Heart left ventricle (tissue), 16 donors: ENCODE data around the gene TTLL12. TPM values are rescaled to one million over a fixed set of nuclear protein-coding genes. Genes with fewer than 3 reads are reported as not detected.

Experiments used
- ATAC-seq, 4 donors: fragments of 200-7000 bp; cut with Tn5 transposase; one replicate each; pipeline ENCODE4 v1.9.1; 2020 to 2022; ENCODE audit warnings: moderate library complexity in 4 of 4, mild to moderate bottlenecking in 3 of 4, moderate number of reproducible peaks in 1 of 4
- DNase-seq, 5 donors: peaks; one replicate each; pipeline ENCODE4 v3.0.0-alpha.2; 2020
- H3K27ac ChIP-seq, 12 donors: fragments of 200-600 bp; sonication (generic) in 4 of 12; one replicate each; pipeline versions ENCODE4 v1.5.0 to v1.8.0; 2016 to 2022; ENCODE audit warnings: mild to moderate bottlenecking in 2 of 12
- H3K27me3 ChIP-seq, 9 donors: fragments of 200-600 bp; sonication (generic) in 2 of 9; one replicate each; pipeline versions ENCODE4 v1.5.1 to v1.8.0; 2016 to 2022; ENCODE audit warnings: mild to moderate bottlenecking in 3 of 9
- H3K36me3 ChIP-seq, 9 donors: fragments of 200-600 bp; sonication (generic) in 2 of 9; one replicate each; pipeline versions ENCODE4 v1.5.0 to v1.8.0; 2018 to 2022; ENCODE audit warnings: mild to moderate bottlenecking in 2 of 9
- H3K4me1 ChIP-seq, 12 donors: fragments of 200-600 bp; sonication (generic) in 4 of 12; one replicate each; pipeline versions ENCODE4 v1.5.0 to v1.8.0; 2016 to 2022; ENCODE audit warnings: mild to moderate bottlenecking in 3 of 12
- H3K4me3 ChIP-seq, 12 donors: fragments of 200-600 bp; sonication (generic) in 4 of 12; one replicate each; pipeline versions ENCODE4 v1.5.0 to v1.8.0; 2017 to 2022; ENCODE audit warnings: mild to moderate bottlenecking in 9 of 12, moderate library complexity in 4 of 12
- H3K9me3 ChIP-seq, 12 donors: fragments of 200-600 bp; sonication (generic) in 4 of 12; one replicate each; pipeline versions ENCODE4 v1.5.0 to v1.8.0; 2016 to 2022; ENCODE audit warnings: mild to moderate bottlenecking in 1 of 12
- POLR2A ChIP-seq, 2 donors: fragments of 450-650 bp; IDR thresholded peaks; one replicate each; pipeline ENCODE4 v1.6.1; 2017; ENCODE audit warnings: antibody characterized with exemption in 2 of 2, mild to moderate bottlenecking in 2 of 2, moderate library complexity in 2 of 2
- WGBS, 4 donors: extraction: QIAGEN DNeasy Blood & Tissue Kit in 2 of 4; methylation state at CpG; one replicate each; pipeline versions ENCODE4 v1.1.5 to v1.1.7; 2013 to 2018; 5-methylcytosine and 5-hydroxymethylcytosine counted together
- intact Hi-C, 10 donors: fragments of 100-400 bp; cut with DNase I; formaldehyde crosslinking; loops; one replicate each; pipeline versions ENCODE4 v1.11.1 to v1.14.2; 2022
- polyA plus RNA-seq, 2 donors: library from polyadenylated mRNA; stranded (reverse); fragments of 200-250 nt; gene quantifications; one replicate each; pipeline ENCODE4 v1.2.3, GENCODE V29; 2013
- total RNA-seq, 9 donors: library from RNA; depleted of rRNA in 2 of 9; stranded (reverse); fragments of >200 nt in 2 of 9; fragmentation: NEBNext Ultra II Directional in 3 of 9; extraction: Animal tissue kit (Norgen Biotek cat#: 25700) in 3 of 9; gene quantifications; one replicate each; pipeline versions ENCODE4 v1.1.0 to v1.2.4, GENCODE V29; 2016 to 2023
- TF ChIP-seq, protein P1 (sequence below), 12 donors: fragments of 200-600 bp; sonication (generic) in 4 of 12; IDR thresholded peaks; one replicate each; pipeline versions ENCODE4 v1.5.0 to v1.8.0; 2018 to 2022; ENCODE audit warnings: antibody characterized with exemption in 12 of 12, mild to moderate bottlenecking in 5 of 12
- donor health status: ischemic (EF 13 %, LVEDD 7.1; RV severe dilation, severe dysfunction).
- donor health status: healthy with polysubstance abuse.
- donor health status: DM: no; HTN: yes; CAD: no.
- donor health status: DM: no; HTN: no; CAD: no.
- donor health status: ischemic (EF 25% LVEDD 6.9; RV normal size, moderate dysfunction).
- donor health status: ischemic (EF 25% LVEDD 5.7; RV mildly dilated, moderate dysfunction).
- donor health status: healthy.
- donor health status: DM: yes; HTN: yes; CAD: no.
- donor health status: ischemic (EF 35%, LVEDD 5.7; RV mildly dilated, moderate dysfunction).
- donor health status: nonischemic (EF 11% LVEDD 7.7; RV severe dilation, severe dysfunction).
- donor health status: DM: yes; HTN: yes; CAD: no.
- donor health status: PGD.
- donor health status: ischemic (EF 29% LVEDD 5.4; RV normal size, mild dysfunction).
- donor health status: nonischemic (EF 23%, LVEDD 6.1; RV moderate dilation, normal function).

The TTLL12 gene
- total and polyA plus RNA-seq, 11 donors: 8.0 to 29.0 (median 11.9) TPM

DNA sequence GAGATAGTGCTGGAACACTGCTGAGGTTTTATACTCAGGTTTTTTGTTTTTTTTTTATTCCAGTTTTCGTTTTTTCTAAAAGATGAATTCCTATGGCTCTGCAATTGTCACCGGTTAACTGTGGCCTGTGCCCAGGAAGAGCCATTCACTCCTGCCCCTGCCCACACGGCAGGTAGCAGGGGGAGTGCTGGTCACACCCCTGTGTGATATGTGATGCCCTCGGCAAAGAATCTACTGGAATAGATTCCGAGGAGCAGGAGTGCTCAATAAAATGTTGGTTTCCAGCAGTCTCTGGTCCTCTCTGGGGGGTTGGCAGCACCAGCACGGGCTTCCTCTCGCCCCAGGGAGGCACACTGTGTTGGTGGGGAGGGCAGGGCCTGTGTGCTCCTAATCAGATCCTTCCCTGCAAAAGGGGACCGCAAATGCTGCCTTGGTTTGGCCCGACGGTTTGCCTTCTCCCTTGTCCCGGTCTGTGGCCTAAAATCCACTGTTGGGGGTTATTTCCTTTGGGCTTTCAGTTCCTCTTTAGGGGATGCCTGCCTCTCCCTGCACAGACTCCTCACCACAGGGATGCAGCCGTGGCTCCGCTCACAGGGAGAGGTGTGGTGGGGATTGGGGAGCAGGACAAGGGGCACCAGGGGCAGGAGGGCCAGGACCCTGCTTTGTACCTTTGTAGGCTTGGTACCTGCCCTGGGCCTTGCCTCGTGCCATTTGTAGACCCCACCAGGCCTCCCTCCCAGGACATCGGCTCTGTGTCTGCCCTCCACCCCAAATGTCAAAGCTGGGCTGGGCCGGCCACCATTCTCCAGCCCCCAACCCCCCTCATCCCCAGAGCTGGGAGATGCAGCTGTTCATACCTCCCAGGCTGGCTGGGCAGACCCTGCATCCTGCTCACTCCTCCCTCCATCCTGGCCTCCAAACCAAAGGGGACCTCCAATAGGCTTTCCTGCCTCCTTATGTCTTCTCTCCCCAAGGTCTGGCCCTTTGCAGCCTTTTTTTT, 57.2 kb downstream of the TTLL12 start:
- Histone ChIP-seq H3K36me3 (peaks cover 0 to 33% (median 15%) of the 10 kb centered on the region in 9 donors), H3K4me1 (peaks cover 0 to 21% (median 9%) of the 10 kb centered on the region in 12 donors), H3K27me3 (no peaks in the 10 kb centered on the region), H3K4me3 (no peak overlapping the region), H3K27ac (no peak overlapping the region), H3K9me3 (no peaks in the 10 kb centered on the region)
- no peak for DNase-seq
- ATAC-seq: no peak
- TF ChIP-seq, protein P1, sequence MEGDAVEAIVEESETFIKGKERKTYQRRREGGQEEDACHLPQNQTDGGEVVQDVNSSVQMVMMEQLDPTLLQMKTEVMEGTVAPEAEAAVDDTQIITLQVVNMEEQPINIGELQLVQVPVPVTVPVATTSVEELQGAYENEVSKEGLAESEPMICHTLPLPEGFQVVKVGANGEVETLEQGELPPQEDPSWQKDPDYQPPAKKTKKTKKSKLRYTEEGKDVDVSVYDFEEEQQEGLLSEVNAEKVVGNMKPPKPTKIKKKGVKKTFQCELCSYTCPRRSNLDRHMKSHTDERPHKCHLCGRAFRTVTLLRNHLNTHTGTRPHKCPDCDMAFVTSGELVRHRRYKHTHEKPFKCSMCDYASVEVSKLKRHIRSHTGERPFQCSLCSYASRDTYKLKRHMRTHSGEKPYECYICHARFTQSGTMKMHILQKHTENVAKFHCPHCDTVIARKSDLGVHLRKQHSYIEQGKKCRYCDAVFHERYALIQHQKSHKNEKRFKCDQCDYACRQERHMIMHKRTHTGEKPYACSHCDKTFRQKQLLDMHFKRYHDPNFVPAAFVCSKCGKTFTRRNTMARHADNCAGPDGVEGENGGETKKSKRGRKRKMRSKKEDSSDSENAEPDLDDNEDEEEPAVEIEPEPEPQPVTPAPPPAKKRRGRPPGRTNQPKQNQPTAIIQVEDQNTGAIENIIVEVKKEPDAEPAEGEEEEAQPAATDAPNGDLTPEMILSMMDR (IDR thresholded peaks at IDR 0.05): no peak
- TF ChIP-seq POLR2A (IDR thresholded peaks at IDR 0.05): no peak
- 74 to 83% (median 75%) methylated on average over 16 of the region's 16 CpGs for WGBS, 4 donors
- intact Hi-C loops: loop anchor here in 1 of 10 donors (10.0 kb wide), 1 partner anchor 55 kb away; no protein-coding TSS in a partner anchor

GRCh38 chr22:43128928-43129424, 58.0 kb downstream of the TTLL12 start:
- no peak for ATAC-seq
- intact Hi-C loops: no loop called here
- TF ChIP-seq, protein P1 (IDR thresholded peaks at IDR 0.05): no peak
- no peak for TF ChIP-seq POLR2A (IDR thresholded peaks at IDR 0.05)

DNA sequence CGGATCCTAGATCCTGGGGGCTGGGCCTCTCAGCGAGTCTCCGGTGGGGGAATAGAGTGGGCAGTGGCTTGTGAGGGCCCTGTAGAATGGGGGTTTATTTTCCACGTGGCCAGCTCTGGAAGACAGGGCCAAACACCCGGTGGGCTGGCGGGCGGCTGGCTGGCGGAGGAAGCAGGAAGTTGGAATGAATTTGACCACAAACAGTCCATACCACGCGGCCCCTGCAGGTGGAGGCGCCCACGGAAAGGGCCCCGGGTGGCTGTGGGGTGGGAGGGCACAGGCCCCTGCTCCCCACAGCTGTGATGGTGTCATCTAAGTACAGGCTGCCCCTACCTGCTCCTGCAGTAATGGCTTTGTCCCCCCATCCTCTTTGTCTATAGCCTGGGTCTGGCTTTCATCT, 58.8 kb downstream of the TTLL12 start:
- Histone ChIP-seq H3K36me3 (peaks cover 0 to 17% (median 9%) of the 10 kb centered on the region in 9 donors), H3K4me1 (peaks cover 0 to 21% (median 9%) of the 10 kb centered on the region in 12 donors), H3K9me3 (no peaks in the 10 kb centered on the region), H3K27ac (no peak overlapping the region), H3K27me3 (no peaks in the 10 kb centered on the region), H3K4me3 (no peak overlapping the region)
- 64 to 75% (median 69%) methylated on average over 13 of the region's 13 CpGs for WGBS, 4 donors
- TF ChIP-seq POLR2A (IDR thresholded peaks at IDR 0.05): no peak
- TF ChIP-seq, protein P1 (IDR thresholded peaks at IDR 0.05): no peak
- intact Hi-C loops: no loop called here
- ATAC-seq (no peak), DNase-seq (no peak)

More at GRCh38 chr22:43128928-43129424, 58.0 kb downstream of the TTLL12 start:
- Histone ChIP-seq H3K27me3 (no peaks in the 10 kb centered on the region), H3K4me3 (no peak overlapping the region), H3K4me1 (peaks cover 0 to 21% (median 9%) of the 10 kb centered on the region in 12 donors), H3K27ac (no peak overlapping the region), H3K9me3 (no peaks in the 10 kb centered on the region), H3K36me3 (peaks cover 0 to 25% (median 12%) of the 10 kb centered on the region in 9 donors)
- WGBS, 4 donors: 73 to 81% (median 77%) methylated on average over 20 of the region's 20 CpGs
- DNase-seq: no peak
